Measurements from ENCODE around the gene PRKG1.

- TF ChIP-seq TCF12 (IDR thresholded peaks at IDR 0.05; ENCODE audit: low read depth): no peak
- TF ChIP-seq CEBPB (IDR thresholded peaks at IDR 0.05): no peak
- no peak for TF ChIP-seq RAD21 (IDR thresholded peaks at IDR 0.05; ENCODE audit: low read depth)
- TF ChIP-seq REST (IDR thresholded peaks at IDR 0.05; ENCODE audit: low read depth): no peak
- TF ChIP-seq EP300 (IDR thresholded peaks at IDR 0.05; ENCODE audit: borderline replicate concordance): no peak
These were observed 802.2 kb downstream of the PRKG1 start for GRCh38 chr10:51876503-51876902.

Data from Ishikawa (cell line).